Activated CD4-positive, CD25-positive, alpha-beta regulatory T cell treated with anti-CD3 and anti-CD28 coated beads, Interleukin-2, amount 50 U/mL, for 72 hours (primary cell): ENCODE data around the gene CHSY3.
"Not testable (repeated sequence)": the region's sequence is repeated elsewhere in the genome, so short reads cannot be mapped to it uniquely, and the experiment has no call there.

ENCODE experiments used
- DNase-seq: peaks from one replicate; pipeline ENCODE4 v3.0.0; 2021

The CHSY3 gene

DNA sequence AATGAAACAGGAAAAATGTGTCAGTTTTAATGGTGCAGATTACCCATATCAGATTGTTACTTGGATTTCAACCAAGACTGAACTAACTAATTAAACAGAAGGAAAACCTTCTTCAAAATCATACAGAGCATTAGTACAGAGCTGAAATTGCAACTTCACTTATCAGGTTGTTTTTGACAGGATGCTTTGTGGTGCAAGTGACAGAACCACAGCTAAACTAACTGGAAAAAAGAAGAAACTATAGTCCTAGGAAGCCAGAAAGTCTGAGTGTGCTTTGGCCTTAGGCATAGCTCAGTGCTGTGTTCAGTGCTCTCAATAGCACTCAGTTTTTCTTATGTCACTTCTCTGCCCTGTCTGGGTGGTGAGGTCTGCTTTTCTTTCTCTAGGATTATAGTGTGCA is 267.4 kb downstream of the CHSY3 start:
- no peak for DNase-seq

DNA sequence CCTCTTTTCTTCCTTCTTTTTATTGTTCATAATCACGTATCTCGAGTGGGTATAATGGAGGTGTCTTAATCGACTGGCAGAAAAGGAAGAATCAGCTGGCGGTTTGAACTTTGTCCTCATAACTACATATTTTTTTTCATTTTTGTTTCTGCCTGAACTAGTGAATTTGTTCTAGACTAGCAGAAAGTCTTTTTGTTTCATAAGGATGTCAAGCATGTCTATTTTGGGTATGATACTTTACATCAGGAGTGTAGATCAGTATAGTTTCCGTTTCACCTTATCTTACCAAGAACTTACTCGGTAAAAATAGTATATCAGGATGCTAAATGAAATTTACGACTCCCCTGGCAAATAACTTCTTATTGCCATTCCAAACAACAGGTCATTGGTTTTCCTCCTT is 278.9 kb downstream of the CHSY3 start:
- DNase-seq = no peak

DNA sequence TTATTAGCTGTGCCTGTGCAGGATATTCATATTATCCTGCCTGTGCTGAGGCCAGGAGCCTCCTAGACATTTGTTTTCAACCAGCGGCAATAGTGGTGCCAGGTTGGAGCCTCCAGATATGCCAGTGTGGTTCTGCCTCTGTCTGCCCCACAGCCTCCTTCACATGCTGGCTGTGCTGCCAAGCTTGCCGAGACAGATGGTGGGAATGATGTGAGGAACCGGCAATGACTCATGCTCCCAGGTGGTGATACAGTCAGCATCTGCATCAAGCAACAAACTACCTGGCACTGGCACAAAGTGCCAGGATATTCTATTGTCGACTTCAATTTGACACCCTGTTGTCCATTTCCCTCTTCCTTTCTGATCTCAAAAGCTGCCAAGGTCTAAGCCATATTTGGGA is 285.7 kb downstream of the CHSY3 start:
- DNase-seq = no peak

DNA sequence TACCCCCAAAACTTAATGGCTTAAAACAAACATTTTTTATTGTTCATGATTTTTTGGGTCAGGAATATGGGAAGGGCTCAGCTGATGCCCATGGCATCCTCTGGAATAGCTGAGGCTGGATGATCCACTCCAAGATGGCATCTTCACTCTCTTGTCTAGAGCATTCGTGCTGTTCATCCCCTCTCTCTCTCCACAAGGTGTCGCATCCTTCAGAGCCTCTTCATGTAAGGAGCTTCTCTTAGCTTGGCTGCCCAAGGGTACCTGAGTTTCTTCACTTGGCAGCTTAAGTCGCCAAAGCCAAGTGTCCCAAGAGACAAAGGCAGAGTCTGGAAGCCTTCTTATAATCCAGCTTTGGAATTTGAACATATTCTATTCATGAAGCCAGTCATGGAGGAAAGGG is 294.7 kb downstream of the CHSY3 start:
- DNase-seq = no peak

DNA sequence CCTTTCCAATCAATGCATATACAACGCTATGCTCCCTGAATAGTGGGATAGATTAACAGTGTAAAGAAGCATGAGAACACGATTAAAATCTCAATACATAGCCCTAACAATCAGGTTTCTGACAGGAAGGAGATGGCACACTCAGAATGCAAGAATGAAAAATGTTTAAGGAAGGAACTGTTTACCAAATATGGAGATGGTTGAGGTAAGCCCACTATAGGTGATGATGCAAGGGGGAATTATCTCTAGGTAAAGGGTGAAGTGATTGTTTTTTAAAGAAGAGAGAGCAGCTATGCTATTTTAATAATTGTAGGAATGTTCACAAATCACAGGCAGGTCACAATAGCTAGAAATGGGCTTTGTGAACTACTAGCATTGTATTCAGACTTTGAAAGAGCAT is 302.4 kb downstream of the CHSY3 start:
- no peak for DNase-seq

DNA sequence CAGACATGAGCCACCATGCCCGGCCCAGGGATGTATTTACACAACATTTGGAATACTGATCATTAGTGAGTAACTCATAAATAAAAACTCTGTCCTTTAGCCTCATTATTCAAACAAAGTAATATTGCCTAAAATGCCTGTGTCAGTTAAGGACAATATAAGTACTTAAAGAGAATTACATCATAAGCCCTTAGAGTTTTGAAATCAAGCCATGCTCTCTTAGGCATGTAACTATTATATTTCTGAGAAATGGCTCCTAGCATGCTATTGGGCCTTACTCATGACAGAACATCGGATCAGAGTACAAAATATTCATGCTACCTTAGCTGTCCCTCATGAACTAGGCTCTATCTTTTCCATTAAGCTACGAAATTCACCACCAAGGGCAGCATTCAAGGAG is 309.3 kb downstream of the CHSY3 start:
- no peak for DNase-seq

DNA sequence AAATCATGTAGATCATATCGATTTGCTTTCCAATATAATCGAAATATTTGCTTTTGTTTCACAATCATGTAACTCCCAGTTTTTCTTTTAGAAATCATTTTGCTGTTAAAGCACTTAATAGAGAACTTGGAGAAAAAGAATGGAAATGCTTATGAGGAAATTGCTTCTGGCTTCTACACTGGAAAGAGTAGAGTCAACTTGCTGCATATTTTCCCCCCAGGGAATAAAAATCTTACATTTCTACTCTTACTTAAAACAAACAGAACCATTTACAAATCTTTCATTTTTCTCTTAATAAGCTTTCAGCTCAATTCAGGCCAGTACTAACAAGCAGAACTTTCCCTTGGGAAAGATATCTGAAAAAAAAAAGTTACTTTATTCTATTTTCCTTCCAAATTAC is 312.0 kb downstream of the CHSY3 start:
- DNase-seq = no peak

DNA sequence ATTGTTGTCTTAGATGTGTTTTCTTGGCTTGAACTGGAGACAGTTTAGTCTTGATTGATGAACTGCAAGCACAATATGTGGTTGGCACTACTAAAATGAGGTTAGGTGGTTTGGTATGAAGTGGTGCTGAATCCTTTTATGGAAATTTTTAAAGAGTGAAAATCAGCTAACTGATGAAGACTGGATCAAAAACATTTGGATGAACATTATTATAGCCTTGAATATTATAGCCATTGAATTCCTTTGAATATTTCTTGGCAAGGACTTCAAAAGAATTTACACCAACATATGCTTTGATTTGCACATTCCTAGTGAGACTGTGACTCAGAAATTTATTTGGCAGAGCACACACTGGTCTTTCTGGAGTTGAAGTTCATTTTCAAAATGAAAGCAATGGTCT is 318.3 kb downstream of the CHSY3 start:
- DNase-seq = no peak

DNA sequence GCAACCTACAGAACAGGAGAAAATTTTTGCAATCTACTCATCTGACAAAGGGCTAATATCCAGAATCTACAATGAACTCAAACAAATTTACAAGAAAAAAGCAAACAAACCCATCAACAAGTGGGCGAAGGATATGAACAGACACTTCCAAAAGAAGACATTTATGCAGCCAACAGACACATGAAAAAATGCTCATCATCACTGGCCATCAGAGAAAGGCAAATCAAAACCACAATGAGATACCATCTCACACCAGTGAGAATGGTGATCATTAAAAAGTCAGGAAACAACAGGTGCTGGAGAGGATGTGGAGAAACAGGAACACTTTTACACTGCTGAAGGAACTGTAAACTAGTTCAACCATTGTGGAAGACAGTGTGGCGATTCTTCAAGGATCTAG is 322.3 kb downstream of the CHSY3 start:
- DNase-seq = not testable (repeated sequence)

DNA sequence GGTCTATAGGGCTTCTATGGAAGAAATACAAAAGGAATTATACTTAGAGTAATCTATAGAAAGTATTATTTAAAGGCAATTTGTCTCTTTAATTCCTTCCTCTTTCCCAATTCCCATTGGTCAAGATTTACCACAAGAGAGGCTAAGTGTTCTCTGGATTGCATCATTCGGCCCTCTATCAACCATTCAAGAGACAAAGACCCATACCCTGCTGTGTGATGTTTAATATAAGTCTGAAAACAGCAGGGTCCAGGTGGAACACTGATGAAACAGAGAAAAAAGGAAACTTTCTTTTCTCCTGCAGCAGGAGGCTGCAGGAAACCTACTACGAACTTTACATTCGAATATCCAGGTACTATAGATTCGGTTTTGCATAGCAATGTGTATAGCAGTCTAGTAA is 323.4 kb downstream of the CHSY3 start:
- no peak for DNase-seq

DNA sequence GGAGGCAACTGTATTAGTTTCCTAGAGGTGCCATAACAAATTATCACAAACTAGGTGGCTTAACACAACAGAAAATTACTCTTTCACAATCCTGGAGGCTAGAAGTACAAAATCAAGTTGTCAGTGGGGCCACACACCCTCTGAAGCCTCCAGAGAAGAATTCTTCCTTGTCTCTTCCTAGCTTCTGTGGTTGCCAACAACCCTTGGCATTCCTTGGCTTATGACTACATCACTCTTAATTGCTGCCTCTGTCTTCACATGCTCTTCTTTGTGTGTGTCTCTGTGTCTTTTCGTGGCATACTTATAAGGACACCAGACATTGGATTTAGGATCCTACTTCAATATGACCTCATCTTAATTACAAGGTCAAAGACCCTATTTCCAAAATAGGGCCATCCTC is 327.5 kb downstream of the CHSY3 start:
- DNase-seq = no peak

DNA sequence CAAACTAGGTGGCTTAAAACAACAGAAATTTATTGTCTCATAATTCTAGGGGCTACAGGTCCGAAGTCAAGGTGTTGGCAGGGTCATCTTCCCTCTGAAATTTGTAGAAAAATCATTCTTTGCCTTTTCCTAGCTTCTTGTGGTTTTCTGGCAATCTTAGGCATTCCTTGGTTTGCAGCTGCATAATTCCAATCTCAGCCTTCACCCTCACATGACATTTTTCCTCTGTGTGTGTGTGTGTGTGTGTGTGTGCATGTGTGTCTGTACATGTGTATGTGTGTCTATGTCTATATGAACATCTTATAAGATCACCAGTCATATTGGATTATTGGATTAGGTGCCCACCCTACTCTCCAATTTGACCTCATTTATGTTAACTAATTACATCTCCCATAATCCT is 330.6 kb downstream of the CHSY3 start:
- DNase-seq = no peak
